MM.1S (cell line): ENCODE results near the gene METTL2B.

Experiments used
- DNase-seq: peaks from one replicate; pipeline ENCODE4 v3.0.0-alpha.2; 2015
- H2AFZ ChIP-seq: fragments of 300-600 bp; sonication (generic); 2 replicates; pipeline ENCODE4 v1.6.0; 2016; ENCODE audit warnings: antibody characterized with exemption, low read length
- H3F3A ChIP-seq: fragments of 300-600 bp; sonication (generic); 2 replicates; pipeline ENCODE4 v1.6.1; 2016; ENCODE audit warnings: mild to moderate bottlenecking, antibody characterized with exemption, low read length, moderate library complexity, mixed read lengths; ENCODE audit not compliant: insufficient read depth
- H3K27ac ChIP-seq: fragments of 300-600 bp; sonication (generic); 2 replicates; pipeline ENCODE4 v1.5.1; 2016; ENCODE audit warnings: mild to moderate bottlenecking, low read length
- H3K27me3 ChIP-seq: fragments of 300-600 bp; sonication (generic); replicated peaks from 2 replicates; pipeline ENCODE4 v1.6.0; 2016; ENCODE audit warnings: low read length; ENCODE audit not compliant: insufficient read depth
- H3K36me3 ChIP-seq: fragments of 300-600 bp; sonication (generic); replicated peaks from 2 replicates; pipeline ENCODE4 v1.6.1; 2016; ENCODE audit warnings: mild to moderate bottlenecking, low read length, mixed read lengths; ENCODE audit not compliant: insufficient read depth
- H3K4me1 ChIP-seq: fragments of 300-600 bp; sonication (generic); 2 replicates; pipeline ENCODE4 v1.6.1; 2016; ENCODE audit warnings: low read length, mixed read lengths
- H3K4me2 ChIP-seq: fragments of 300-600 bp; sonication (generic); 2 replicates; pipeline ENCODE4 v1.6.0; 2016; ENCODE audit warnings: low read depth, low read length
- H3K4me3 ChIP-seq: fragments of 300-600 bp; sonication (generic); 2 replicates; pipeline ENCODE4 v1.5.1; 2016; ENCODE audit warnings: low read length, mixed read lengths
- H3K79me2 ChIP-seq: fragments of 300-600 bp; sonication (generic); 2 replicates; pipeline ENCODE4 v1.6.1; 2016; ENCODE audit warnings: mixed run types, low read length, mixed read lengths
- H3K9ac ChIP-seq: fragments of 300-600 bp; sonication (generic); 2 replicates; pipeline ENCODE4 v1.6.1; 2016; ENCODE audit warnings: low read length, mixed read lengths
- H3K9me2 ChIP-seq: fragments of 300-600 bp; sonication (generic); replicated peaks from 2 replicates; pipeline ENCODE4 v1.6.1; 2016; ENCODE audit warnings: mild to moderate bottlenecking, low read length, mixed read lengths; ENCODE audit not compliant: insufficient read depth
- H3K9me3 ChIP-seq: fragments of 300-600 bp; sonication (generic); replicated peaks from 2 replicates; pipeline ENCODE4 v1.6.1; 2016; ENCODE audit warnings: mild to moderate bottlenecking, low read length, mixed read lengths; ENCODE audit not compliant: insufficient read depth
- H4K20me1 ChIP-seq: fragments of 300-600 bp; sonication (generic); 2 replicates; pipeline ENCODE4 v1.6.1; 2016; ENCODE audit warnings: mild to moderate bottlenecking, low read length, moderate library complexity, mixed read lengths; ENCODE audit not compliant: insufficient read depth
- EZH2 ChIP-seq: fragments of 300-600 bp; sonication (generic); optimal IDR thresholded peaks from 2 replicates; pipeline ENCODE3; 2017; ENCODE audit warnings: low read depth, mild to moderate bottlenecking, antibody characterized with exemption, low read length, mixed read lengths
- EZH2phosphoT487 ChIP-seq: fragments of 300-600 bp; sonication (generic); IDR thresholded peaks from 2 replicates; pipeline ENCODE4 v1.6.1; 2018; ENCODE audit warnings: antibody characterized with exemption, low read length
- TF ChIP-seq, protein P1 (sequence below): fragments of 300-600 bp; sonication (generic); IDR thresholded peaks from 2 replicates; pipeline ENCODE4 v1.5.1; 2016; ENCODE audit warnings: antibody characterized with exemption, low read length, mixed read lengths

The METTL2B gene

GRCh38 chr7:128448751-128449302, 27.7 kb upstream of the METTL2B start:
- H3F3A ChIP-seq, result no peaks in the 10 kb centered on the region
- H4K20me1 ChIP-seq, result no peaks in the 10 kb centered on the region
- TF ChIP-seq EZH2phosphoT487 (no peak), EZH2 (no peak)
- TF ChIP-seq, protein P1, sequence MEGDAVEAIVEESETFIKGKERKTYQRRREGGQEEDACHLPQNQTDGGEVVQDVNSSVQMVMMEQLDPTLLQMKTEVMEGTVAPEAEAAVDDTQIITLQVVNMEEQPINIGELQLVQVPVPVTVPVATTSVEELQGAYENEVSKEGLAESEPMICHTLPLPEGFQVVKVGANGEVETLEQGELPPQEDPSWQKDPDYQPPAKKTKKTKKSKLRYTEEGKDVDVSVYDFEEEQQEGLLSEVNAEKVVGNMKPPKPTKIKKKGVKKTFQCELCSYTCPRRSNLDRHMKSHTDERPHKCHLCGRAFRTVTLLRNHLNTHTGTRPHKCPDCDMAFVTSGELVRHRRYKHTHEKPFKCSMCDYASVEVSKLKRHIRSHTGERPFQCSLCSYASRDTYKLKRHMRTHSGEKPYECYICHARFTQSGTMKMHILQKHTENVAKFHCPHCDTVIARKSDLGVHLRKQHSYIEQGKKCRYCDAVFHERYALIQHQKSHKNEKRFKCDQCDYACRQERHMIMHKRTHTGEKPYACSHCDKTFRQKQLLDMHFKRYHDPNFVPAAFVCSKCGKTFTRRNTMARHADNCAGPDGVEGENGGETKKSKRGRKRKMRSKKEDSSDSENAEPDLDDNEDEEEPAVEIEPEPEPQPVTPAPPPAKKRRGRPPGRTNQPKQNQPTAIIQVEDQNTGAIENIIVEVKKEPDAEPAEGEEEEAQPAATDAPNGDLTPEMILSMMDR, result no peak
- H3K9me2 ChIP-seq, result no peaks in the 10 kb centered on the region
- no peak overlapping the region for H3K9ac ChIP-seq
- no peaks in the 10 kb centered on the region for H3K79me2 ChIP-seq
- H3K36me3 ChIP-seq, result no peaks in the 10 kb centered on the region
- H3K4me2 ChIP-seq, result no peak overlapping the region
- H3K4me3 ChIP-seq, result no peak overlapping the region
- H3K27me3 ChIP-seq, result no peaks in the 10 kb centered on the region; the same call in 1 of the 2 replicates
- no peaks in the 10 kb centered on the region for H3K9me3 ChIP-seq
- DNase-seq, result no peak
- H3K27ac ChIP-seq, result no peak overlapping the region
- peaks cover 10% of the 10 kb centered on the region for H3K4me1 ChIP-seq
- H2AFZ ChIP-seq, result no peak overlapping the region

GRCh38 chr7:128450409-128450808, 26.1 kb upstream of the METTL2B start:
- Histone ChIP-seq H4K20me1 (no peaks in the 10 kb centered on the region), H3K9me2 (no peaks in the 10 kb centered on the region), H3K9me3 (no peaks in the 10 kb centered on the region), H3K79me2 (no peaks in the 10 kb centered on the region), H3K4me3 (no peak overlapping the region), H3K4me1 (peaks cover 4% of the 10 kb centered on the region), H3K9ac (no peak overlapping the region), H3F3A (peaks cover 4% of the 10 kb centered on the region; the same call in 1 of the 2 replicates), H2AFZ (no peak overlapping the region), H3K27ac (no peak overlapping the region), H3K4me2 (no peak overlapping the region), H3K27me3 (no peaks in the 10 kb centered on the region; the same call in 1 of the 2 replicates), H3K36me3 (no peaks in the 10 kb centered on the region)
- DNase-seq, result no peak
- TF ChIP-seq, protein P1, result no peak
- no peak for TF ChIP-seq EZH2phosphoT487
- no peak for TF ChIP-seq EZH2

DNA sequence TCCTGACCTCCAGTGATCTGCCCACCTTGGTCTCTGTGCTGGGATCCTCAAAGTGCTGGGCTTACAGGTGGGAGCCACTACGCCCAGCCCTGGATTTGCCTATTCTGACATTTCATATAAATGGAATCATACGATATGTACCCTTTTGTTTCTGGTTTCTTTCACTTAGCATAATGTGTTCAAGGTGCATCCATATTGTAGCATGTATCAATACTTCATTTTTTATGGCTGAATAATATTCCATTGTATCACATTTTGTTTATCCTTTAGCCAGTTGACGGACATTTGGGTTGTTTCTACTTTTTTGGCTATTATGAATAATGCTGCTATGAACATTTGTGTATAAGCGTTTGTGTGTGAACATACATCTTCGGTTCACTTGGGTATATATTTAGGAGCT, 25.6 kb upstream of the METTL2B start:
- TF ChIP-seq EZH2 (no peak), EZH2phosphoT487 (no peak)
- TF ChIP-seq, protein P1, result no peak
- no peak for DNase-seq
- Histone ChIP-seq H2AFZ (no peak overlapping the region), H3K4me3 (no peak overlapping the region), H3K4me2 (no peak overlapping the region), H3K9me3 (no peaks in the 10 kb centered on the region), H3K36me3 (no peaks in the 10 kb centered on the region), H3K27me3 (no peaks in the 10 kb centered on the region; the same call in 1 of the 2 replicates), H3K79me2 (peaks cover under 1% of the 10 kb centered on the region; the same call in 1 of the 2 replicates), H3F3A (peaks cover 4% of the 10 kb centered on the region; the same call in 1 of the 2 replicates), H3K9ac (no peak overlapping the region), H3K27ac (no peak overlapping the region), H4K20me1 (no peaks in the 10 kb centered on the region), H3K4me1 (peaks cover 4% of the 10 kb centered on the region), H3K9me2 (no peaks in the 10 kb centered on the region)
